ENCODE results near the gene SPACA6.
A peak's percentile ranks its signal among the peaks of the same experiment; 100 is the strongest.

Gene SPACA6

DNA sequence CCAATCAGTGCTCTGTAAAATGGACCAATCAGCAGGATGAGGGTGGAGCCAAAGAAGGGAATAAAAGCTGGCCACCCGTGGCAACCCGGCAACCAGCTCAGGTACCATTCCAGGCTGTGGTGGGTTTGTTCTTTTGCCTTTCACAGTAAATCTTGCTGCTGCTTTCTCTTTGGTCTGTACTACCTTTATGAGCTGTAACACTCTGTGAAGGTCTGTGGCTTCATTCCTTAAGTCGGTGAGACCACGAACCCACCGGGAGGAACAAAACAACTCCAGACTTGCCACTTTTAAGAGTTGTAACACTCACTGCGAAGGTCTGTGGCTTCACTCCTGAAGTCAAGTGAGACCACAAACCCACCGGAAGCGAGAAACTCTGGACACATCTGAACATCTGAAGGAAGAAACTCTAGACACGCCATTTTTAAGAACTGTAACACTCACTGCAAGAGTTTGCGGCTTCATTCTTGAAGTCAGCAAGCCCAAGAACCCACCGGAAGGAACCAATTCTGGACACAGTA, 16.5 kb upstream of the SPACA6 start:
- Mint-ChIP-seq H3K27me3 (ENCODE audit: low read depth) (peaks cover 3% of the 10 kb centered on the region), H3K36me3 (ENCODE audit: low read depth) (no peaks in the 10 kb centered on the region), H3K9me3 (peaks cover 21% of the 10 kb centered on the region), H3K4me3 (no peak overlapping the region), H3K27ac (peak overlapping the region; percentile 72), H3K4me1 (ENCODE audit: low read depth) (peaks cover 5% of the 10 kb centered on the region)

DNA sequence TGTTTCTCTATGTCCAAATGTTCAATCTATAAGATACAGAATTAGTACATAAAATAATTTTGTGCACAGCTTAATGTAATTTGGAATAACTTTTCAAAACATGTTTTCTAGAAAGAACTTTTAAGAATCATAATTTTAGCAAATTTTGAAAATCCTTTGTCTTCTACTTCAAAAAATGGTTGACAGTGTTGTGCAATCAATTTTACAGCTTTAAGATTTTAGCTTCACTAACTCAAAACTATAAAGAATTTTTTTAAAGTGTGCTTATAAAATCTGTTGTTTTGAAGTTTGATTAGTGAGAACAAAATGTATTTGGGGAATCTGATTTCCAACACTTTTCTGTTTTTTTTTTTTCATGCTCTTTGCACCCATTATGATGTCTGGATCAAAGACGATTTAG, 12.7 kb upstream of the SPACA6 start:
- H3K4me3 Mint-ChIP-seq = no peak overlapping the region

DNA sequence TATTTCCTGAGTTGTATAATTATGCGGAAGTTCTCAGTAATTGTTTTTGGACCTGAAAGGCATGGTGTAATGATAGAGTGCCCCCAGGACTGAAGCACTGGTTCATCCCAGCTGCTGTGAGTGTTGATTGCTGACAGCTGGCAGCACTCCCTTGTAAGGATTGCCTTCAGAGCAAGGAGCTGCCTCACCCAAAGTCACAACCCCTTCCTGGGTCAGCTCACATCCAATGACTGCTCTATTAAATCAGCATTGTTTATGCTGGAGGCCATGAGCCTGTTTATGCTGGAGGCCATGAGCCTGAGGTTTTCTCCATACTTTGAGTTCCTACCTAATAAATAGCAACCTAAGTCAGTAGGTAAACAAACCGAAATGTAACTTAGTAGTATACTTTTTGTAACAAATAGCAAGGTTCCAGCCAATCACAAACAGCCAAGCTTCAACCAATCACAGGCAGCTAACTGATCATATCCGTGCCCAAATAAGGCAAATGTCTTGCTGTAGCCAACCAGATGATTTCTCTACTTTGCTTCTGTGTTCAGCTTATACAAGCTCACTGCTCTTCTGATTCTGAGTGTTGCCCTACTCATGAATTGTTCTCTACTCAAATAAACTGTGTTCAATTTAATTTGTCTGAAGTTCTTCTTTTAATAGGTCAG, 11.7 kb upstream of the SPACA6 start:
- no peak overlapping the region for H3K27ac Mint-ChIP-seq

More for the DNA sequence above, 12.7 kb upstream of the SPACA6 start:
- H3K4me1 Mint-ChIP-seq (ENCODE audit: low read depth) = peaks cover 5% of the 10 kb centered on the region
- H3K9me3 Mint-ChIP-seq = peaks cover 32% of the 10 kb centered on the region
- H3K36me3 Mint-ChIP-seq (ENCODE audit: low read depth) = peaks cover 2% of the 10 kb centered on the region
- no peaks in the 10 kb centered on the region for H3K27me3 Mint-ChIP-seq (ENCODE audit: low read depth)
- H3K27ac Mint-ChIP-seq = no peak overlapping the region

DNA sequence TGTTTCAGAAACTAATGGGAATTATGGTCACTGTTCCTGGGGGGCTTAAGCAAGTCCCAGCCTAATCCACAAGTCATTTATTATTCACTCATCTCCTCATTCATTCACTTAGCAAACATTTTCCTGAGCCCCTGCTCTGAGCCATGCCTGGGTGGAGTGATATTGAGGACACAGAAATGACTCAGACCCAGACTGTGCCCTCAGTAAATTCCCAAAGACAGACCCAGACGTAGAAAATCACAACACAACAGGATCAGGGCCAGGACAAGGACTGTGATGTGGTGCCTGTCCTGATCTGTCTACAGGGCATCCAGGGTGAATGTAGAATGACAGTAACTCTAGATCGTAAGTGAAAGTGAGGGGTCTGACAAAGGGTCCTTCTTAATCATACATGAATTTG, 7.0 kb upstream of the SPACA6 start:
- Mint-ChIP-seq H3K36me3 (ENCODE audit: low read depth) (peaks cover 2% of the 10 kb centered on the region), H3K4me1 (ENCODE audit: low read depth) (peaks cover 6% of the 10 kb centered on the region), H3K27me3 (ENCODE audit: low read depth) (peaks cover 18% of the 10 kb centered on the region), H3K9me3 (peaks cover 16% of the 10 kb centered on the region), H3K4me3 (no peak overlapping the region), H3K27ac (no peak overlapping the region)

More for the DNA sequence above, 11.7 kb upstream of the SPACA6 start:
- Mint-ChIP-seq H3K36me3 (ENCODE audit: low read depth) (peaks cover 2% of the 10 kb centered on the region), H3K9me3 (peaks cover 28% of the 10 kb centered on the region), H3K27me3 (ENCODE audit: low read depth) (no peaks in the 10 kb centered on the region), H3K4me1 (ENCODE audit: low read depth) (peaks cover 4% of the 10 kb centered on the region), H3K4me3 (no peak overlapping the region)

DNA sequence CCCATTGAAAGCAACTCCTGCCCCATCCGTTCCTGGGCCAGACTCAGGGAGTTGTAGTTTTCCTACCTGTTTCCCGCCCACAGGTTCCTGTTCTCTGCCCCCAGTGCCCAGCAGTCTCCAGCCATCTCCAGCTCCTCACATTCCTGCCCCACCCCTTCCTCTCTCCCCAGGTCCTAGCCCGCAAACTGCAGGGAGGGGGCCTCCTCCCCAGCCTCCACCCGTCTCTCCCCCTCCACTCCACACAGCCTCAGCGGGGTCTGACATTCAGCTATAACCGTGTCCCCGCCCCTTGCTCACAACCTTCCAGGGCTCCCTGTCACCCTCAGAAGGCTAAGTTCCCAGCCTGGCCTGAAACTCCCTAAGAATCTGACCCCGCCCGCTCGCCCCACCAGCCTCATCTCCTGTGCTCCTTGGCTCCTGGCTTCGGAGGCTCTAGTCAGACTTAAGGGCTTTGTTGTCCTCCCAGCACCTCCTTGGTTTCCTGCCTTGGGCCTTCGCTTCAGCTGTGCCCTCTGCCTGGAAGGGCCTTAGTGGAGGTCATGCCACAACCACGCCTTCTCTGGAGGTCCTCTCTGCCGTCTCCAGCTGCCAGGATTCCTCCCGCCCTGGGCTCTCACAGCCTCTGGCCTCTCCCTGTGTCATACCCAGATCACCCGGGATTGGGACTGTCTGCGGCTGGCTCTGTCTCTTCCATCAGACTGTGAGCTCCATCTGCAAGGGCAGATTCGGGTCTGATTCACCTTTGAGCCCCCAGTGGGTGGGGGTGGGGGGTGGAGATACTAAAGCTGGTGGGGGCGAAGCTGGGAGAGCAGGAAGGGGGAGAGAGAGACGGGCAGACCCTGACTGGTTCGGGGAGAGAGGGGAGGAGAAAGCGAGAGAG, 5.1 kb upstream of the SPACA6 start:
- Mint-ChIP-seq H3K27ac (no peak overlapping the region), H3K27me3 (ENCODE audit: low read depth) (peaks cover 18% of the 10 kb centered on the region), H3K36me3 (ENCODE audit: low read depth) (peaks cover 5% of the 10 kb centered on the region), H3K4me3 (peak overlapping the region; percentile 88), H3K4me1 (ENCODE audit: low read depth) (peaks cover 11% of the 10 kb centered on the region), H3K9me3 (peaks cover 16% of the 10 kb centered on the region)

DNA sequence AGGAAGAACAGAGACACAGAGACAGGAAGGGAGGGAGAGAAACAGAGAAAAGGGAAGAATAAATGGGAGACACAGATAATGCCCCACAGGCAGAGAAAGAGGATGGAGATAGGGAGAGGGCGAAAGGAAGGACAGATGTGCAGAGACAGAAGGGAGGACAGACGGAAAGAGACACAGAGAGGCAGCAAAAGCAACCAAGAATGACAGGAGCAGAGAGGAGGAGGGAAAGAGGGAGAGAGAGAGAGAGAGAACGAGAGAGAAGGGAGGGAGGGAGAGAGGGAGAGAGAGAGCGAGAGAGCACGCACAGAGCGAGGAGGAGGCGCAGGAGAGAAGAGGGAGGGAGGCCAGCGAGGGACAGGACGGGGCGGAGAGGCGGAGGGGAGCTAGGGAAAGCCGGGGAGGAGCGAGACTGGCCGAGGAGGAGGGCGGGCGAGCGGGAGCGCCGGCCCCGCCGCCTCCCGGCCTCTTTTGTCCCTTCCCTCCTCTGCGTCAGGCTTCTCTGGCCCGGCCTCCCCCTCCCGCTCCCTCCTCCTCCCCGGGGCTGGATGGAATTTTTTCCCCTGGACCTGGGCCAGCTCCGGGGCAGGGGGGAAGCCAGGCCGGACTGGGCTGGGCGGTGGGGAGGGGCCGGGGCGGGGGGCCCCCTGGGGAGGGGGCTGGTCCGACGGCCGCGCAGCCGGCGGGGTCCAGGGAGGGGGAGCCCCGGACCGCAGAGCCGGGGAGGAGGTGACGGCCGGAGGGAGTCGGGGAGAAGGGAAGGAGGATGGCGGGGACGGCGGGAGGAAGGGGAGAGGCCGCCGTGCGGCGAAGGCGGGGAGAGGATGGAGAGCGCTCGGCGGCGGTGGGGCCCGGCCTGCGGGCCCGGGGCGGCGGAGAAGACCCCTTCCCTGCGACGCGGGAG, 4.2 kb upstream of the SPACA6 start:
- peaks cover 18% of the 10 kb centered on the region for H3K27me3 Mint-ChIP-seq (ENCODE audit: low read depth)
- peaks cover 15% of the 10 kb centered on the region for H3K9me3 Mint-ChIP-seq
- peaks cover 13% of the 10 kb centered on the region for H3K4me1 Mint-ChIP-seq (ENCODE audit: low read depth)
- H3K4me3 Mint-ChIP-seq = peak overlapping the region; percentile 88
- peak overlapping the region; percentile 57 for H3K27ac Mint-ChIP-seq
- peaks cover 5% of the 10 kb centered on the region for H3K36me3 Mint-ChIP-seq (ENCODE audit: low read depth)

DNA sequence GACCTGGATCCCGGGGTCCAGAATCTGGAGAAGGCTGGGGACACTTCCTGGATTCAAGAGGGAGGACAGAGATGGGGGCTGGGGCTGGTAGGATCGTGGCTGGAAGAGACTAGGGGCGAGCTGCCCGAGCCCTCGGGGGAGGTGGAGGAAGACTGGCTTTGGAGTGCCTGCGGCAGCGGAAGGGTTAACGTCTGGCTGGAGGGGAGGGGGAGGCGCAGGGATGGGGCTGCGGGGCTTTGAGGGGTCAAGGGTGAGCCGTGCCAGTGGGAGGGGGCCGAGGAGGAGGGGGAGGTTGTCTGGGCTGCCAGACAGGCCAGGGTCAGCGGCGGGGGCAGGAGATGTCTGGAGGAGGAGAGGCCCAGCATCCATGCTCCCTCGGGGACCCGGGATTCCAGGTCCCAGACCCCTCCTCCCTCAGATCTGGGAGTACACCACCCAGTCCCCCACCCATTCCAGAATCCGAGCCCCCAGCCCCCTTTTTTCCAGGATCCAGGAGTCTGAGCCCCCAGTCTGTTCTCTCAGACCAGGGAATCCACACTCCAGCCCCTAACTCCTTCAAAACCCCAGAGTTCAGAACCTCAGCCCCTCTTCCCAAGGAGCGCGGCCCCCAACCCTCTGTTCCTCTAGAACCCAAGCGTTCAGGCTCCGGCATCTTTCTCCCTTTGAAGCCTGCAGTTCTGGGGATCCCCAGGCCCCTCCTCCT, 3.2 kb upstream of the SPACA6 start:
- Mint-ChIP-seq H3K36me3 (ENCODE audit: low read depth) (peaks cover 8% of the 10 kb centered on the region), H3K4me1 (ENCODE audit: low read depth) (peaks cover 13% of the 10 kb centered on the region), H3K27me3 (ENCODE audit: low read depth) (peaks cover 18% of the 10 kb centered on the region), H3K4me3 (peak overlapping the region; percentile 93), H3K27ac (peak overlapping the region; percentile 94), H3K9me3 (peaks cover 7% of the 10 kb centered on the region)

DNA sequence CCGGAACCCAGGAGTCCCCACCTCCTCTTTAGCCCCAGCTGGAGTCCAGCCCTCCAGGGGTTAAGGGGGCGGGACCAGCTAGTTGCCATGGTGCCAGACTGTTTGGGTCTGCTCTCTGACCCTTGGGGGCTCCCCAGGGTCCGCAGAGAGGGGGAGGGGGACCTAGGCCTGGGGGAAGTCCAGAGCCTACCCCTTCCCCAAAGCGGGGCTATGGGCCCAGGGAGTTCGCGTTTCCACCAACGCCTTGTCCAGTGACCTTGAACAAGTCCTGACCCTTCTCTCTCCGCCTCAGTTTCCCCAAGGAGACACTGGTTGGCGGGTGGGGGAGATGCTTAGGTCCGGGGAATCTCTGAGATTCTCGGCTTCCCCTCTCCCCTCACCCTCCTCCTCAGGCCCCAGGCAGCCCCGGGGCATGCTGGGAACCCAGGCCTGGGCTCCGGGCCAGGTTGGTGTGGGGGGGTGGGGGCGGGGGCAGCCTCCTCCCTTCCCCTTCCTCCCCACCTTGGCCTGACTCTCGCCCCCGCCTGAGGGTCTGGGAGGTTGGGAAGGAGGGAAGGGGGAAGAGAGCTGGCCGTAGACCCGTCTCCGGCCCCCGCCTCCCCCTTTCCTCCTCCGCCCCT, 2.6 kb upstream of the SPACA6 start:
- Mint-ChIP-seq H3K27me3 (ENCODE audit: low read depth) (peaks cover 18% of the 10 kb centered on the region), H3K36me3 (ENCODE audit: low read depth) (peaks cover 6% of the 10 kb centered on the region), H3K9me3 (peaks cover 3% of the 10 kb centered on the region), H3K27ac (peak overlapping the region; percentile 94), H3K4me3 (peak overlapping the region; percentile 93), H3K4me1 (ENCODE audit: low read depth) (peaks cover 13% of the 10 kb centered on the region)

DNA sequence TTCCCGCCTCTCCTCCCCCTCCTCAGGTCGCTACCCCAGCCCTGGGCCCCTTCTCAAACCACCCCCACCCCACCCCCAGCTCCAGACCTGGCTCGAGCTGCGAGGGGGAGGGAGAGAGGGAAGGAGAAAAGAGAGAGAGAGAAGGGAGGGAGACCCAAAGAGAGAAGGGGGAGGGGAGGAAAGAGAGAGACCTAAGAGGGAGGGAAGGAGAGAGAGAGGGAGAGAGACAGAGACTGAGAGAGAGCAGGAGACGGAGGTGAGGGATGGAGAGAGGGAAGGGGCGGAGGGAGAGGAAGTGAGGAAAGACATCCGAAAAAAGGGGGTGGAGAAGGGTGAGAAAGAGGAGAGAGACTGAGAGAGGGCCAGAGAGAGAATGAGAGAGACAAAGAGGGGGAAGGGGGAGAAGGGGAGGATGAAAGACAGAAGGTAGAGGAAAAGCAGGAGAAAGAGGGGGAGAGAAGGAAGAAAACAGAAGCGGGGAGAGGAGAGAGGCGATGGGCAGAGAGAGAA, 2.0 kb upstream of the SPACA6 start:
- no peaks in the 10 kb centered on the region for H3K9me3 Mint-ChIP-seq
- H3K27ac Mint-ChIP-seq = peak overlapping the region; percentile 72
- H3K4me1 Mint-ChIP-seq (ENCODE audit: low read depth) = peaks cover 13% of the 10 kb centered on the region
- H3K4me3 Mint-ChIP-seq = peak overlapping the region; percentile 57
- peaks cover 18% of the 10 kb centered on the region for H3K27me3 Mint-ChIP-seq (ENCODE audit: low read depth)
- H3K36me3 Mint-ChIP-seq (ENCODE audit: low read depth) = peaks cover 6% of the 10 kb centered on the region

DNA sequence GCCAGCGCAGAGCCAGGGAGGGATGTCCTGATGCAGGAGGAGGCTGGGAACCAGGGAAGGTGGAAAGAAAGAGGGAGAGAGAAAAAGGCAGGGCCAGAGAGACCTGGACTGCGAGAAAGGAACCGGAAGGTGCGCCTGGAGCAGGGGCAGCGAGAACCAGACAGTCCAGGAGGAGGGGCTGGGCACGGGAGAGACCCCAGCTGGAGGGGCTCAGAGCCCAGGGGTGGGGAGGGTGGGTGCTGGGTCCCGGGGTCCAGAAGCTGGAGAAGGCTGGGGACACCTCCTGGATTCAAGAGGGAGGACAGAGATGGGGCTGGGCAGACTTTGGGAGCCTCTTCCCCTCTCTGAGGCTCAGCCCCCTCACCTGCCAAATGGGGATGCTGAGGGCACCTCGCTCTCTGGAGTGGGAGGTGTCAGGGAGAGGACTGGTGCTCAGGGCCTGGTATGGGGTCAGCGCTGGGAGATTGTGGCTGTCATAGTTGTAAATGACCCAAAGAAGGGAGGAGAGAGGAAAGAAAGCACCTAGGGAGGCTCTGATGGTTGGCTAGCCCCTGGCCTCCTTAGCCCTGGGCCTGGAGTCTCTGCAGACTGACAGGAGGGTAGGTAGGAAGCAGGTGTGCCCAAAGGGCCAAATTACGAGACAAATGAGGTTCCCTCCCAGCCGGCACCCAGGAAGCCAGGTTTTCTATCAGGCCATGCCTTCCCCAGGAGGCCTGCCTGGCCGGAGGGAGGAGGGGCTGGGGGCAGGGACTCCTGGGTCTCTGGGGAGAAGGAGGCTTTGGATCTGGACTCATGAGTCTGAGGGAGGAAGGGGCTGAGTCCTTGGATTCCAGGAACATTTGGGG, 1.3 kb upstream of the SPACA6 start:
- H3K4me1 Mint-ChIP-seq (ENCODE audit: low read depth) = peaks cover 13% of the 10 kb centered on the region
- peaks cover 9% of the 10 kb centered on the region for H3K36me3 Mint-ChIP-seq (ENCODE audit: low read depth)
- no peaks in the 10 kb centered on the region for H3K9me3 Mint-ChIP-seq
- peaks cover 18% of the 10 kb centered on the region for H3K27me3 Mint-ChIP-seq (ENCODE audit: low read depth)
- H3K27ac Mint-ChIP-seq = peak overlapping the region; percentile 72
- H3K4me3 Mint-ChIP-seq = peak overlapping the region; percentile 57

DNA sequence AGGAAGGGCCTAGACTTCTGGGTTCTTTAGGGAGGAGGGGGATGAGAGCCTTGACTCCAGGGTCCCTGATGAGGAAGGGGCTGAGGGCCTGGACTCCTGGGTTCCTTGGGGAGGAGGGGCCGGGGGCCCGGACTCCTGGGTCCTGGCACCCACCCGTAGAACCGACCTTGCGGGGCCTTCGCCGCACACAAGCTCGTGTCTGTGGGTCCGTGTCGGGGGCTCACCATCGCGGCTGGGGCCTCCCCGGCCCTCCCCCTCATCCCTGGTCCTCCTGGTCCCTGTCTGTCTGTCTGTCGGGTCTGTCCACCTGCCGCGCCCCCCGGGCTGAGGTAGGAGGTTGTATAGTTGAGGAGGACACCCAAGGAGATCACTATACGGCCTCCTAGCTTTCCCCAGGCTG, 662 bp upstream of the SPACA6 start:
- H3K36me3 Mint-ChIP-seq (ENCODE audit: low read depth) = peaks cover 9% of the 10 kb centered on the region
- H3K27me3 Mint-ChIP-seq (ENCODE audit: low read depth) = peaks cover 14% of the 10 kb centered on the region
- H3K9me3 Mint-ChIP-seq = no peaks in the 10 kb centered on the region
- no peak overlapping the region for H3K4me3 Mint-ChIP-seq
- H3K4me1 Mint-ChIP-seq (ENCODE audit: low read depth) = peaks cover 13% of the 10 kb centered on the region
- H3K27ac Mint-ChIP-seq = no peak overlapping the region

DNA sequence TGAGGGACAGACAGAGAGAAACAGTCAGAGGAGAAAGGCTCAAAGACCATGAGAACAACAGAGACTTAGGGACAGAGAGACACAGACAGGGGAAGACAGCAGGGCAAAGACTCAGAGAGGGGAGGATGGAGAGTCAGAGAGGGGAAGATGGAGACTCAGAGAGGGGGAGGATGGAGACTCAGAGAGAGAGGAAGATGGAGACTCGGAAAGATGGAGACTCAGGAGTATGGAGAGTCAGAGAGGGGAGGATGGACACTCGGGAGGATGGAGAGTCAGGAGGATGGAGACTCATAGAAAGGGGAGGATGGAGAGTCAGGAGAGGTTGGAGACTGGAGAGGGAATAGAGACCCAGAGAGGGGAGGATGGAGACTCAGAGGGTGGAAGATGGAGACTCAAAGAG, 689 bp downstream of the SPACA6 start:
- Mint-ChIP-seq H3K4me1 (ENCODE audit: low read depth) (peaks cover 10% of the 10 kb centered on the region), H3K9me3 (no peaks in the 10 kb centered on the region), H3K27ac (no peak overlapping the region), H3K27me3 (ENCODE audit: low read depth) (peaks cover under 1% of the 10 kb centered on the region), H3K4me3 (no peak overlapping the region), H3K36me3 (ENCODE audit: low read depth) (peaks cover 13% of the 10 kb centered on the region)
